Esophagus squamous epithelium (tissue), 4 donors: ENCODE results near the gene FMO3.

Experiments used
- CTCF ChIP-seq, 6 experiments: fragments of 450-650 bp in 4 of 6; fragments of 200-600 bp in 2 of 6; sonication (generic) in 2 of 6; IDR thresholded peaks; one replicate each; pipeline ENCODE4 v1.5.1; 2016 to 2019; ENCODE audit warnings: antibody characterized with exemption in 6 of 6, mild to moderate bottlenecking in 4 of 6, moderate library complexity in 4 of 6
- POLR2A ChIP-seq, 4 donors: fragments of 450-650 bp; IDR thresholded peaks; one replicate each; pipeline ENCODE4 v1.6.1; 2017; ENCODE audit warnings: antibody characterized with exemption in 4 of 4, mild to moderate bottlenecking in 4 of 4, moderate library complexity in 3 of 4

GRCh38 chr1:171084091-171084490, 6.6 kb upstream of the FMO3 start:
- no peak for TF ChIP-seq CTCF (IDR thresholded peaks at IDR 0.05)
- no peak for TF ChIP-seq POLR2A (IDR thresholded peaks at IDR 0.05)
